Measurements from ENCODE around the gene SLC35G3. TPM values are rescaled to one million over a fixed set of nuclear protein-coding genes. Genes with fewer than 3 reads are reported as not detected.

SLC35G3 gene
- total and polyA plus RNA-seq, 2 of the 13 experiments (the other 11 are each of a cell fraction or from before 2014, with no cell fraction given): not detected

DNA sequence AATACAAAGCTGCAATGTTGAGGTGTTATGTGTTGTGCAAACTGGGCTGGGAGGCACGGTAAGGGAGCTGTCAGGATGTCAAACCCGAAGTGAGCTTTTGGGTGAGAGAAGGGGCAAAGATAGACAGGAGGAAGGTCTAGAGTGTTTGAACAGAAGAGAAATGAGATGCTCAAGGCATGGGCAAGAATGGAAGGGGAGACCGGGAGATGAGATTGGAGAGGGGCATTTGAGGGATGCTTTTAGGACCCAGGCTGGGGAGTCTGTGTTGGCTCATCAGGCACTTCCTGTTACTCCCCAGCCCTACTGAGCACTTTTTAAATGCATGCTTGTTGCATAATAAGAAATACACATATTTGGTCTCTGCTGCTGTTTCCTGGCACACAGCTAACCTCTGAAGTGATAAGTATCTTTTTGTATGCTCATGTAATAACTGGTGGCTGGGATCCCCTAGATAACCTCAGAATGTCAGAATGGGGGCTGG, 32.9 kb downstream of the SLC35G3 start (continued):
- TF ChIP-seq IRF9 (CRISPR knock-in tag; IDR thresholded peaks at IDR 0.05; ENCODE audit: borderline replicate concordance) (no peak), HDAC2 (CRISPR knock-in tag; IDR thresholded peaks at IDR 0.05) (no peak), HINFP (CRISPR knock-in tag; IDR thresholded peaks at IDR 0.05; ENCODE audit: low read depth) (no peak), FOXK2 (IDR thresholded peaks at IDR 0.05) (no peak), TBL1XR1 (IDR thresholded peaks at IDR 0.05; ENCODE audit: borderline replicate concordance, low read length, partially characterized antibody) (no peak)

DNA sequence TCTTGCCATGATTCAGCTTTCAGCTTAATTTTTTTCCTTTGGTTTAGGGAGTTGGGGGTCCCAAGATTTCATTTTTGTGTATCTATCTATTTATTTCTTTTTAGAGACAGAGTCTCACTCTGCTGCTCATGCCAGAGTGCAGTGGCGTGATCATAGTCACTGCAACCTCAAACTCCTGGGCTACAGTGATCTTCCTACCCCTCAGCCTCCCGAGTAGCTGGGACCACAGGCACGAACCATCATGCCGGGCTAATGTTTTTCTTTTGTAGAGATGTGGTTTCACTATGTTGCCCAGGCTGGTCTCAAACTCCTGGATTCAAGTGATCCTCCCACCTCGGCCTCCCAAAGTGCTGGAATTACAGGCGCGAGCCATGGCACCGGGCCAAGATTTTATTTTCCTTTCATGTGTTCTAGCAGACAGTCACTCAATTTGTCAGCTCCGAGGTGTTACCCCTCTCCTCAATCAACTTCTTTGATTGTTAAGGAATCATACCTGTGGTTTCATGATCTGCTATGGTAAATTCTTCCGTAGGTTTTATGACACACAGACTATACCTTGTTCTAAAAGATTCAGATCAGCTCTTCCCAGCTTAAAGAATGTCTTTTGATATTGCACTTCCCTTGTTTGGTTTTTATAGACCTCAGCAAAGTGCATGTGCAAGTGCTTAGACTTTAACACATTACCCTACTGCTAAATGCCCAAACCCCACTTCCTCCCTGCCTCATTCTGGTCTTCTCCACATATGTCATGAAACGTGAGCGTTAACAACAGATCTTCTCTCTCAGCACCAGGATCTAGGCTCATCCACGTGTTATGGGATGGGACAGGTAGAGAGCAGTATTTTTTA, 33.6 kb downstream of the SLC35G3 start:
- H3K9me3 ChIP-seq (ENCODE audit: low read length): no peaks in the 10 kb centered on the region
- CTCF ChIA-PET (ENCODE audit: low intra/inter-chr PET ratio, low total read pairs): no interaction called here
- no peaks in the 10 kb centered on the region for H3K36me3 ChIP-seq (replicated peaks in 1 of 2; ENCODE audit: control insufficient read depth in 1 of 2, insufficient read depth in 2 of 2, low read length in 2 of 2)
- ATAC-seq (no peak), FAIRE-seq (no peak), DNase-seq (ENCODE audit: low spot score) (no peak)
- no peaks in the 10 kb centered on the region for H4K20me1 ChIP-seq (ENCODE audit: insufficient read depth, low read length)
- peaks cover 0 to 14% of the 10 kb centered on the region in 2 experiments; a peak in 2 of 5 replicates for H3K27me3 ChIP-seq (ENCODE audit: control insufficient read depth in 1 of 2, insufficient read depth in 2 of 2, low read length in 2 of 2)
- H3K9ac ChIP-seq (ENCODE audit: insufficient read depth, low read depth, low read length): no peak overlapping the region
- H3K4me2 ChIP-seq (ENCODE audit: low read depth, low read length): no peak overlapping the region
- no peaks in the 10 kb centered on the region for H3K79me2 ChIP-seq (ENCODE audit: insufficient read depth, low read length)
- H2AFZ ChIP-seq (ENCODE audit: low read length): no peak overlapping the region
- POLR2A ChIA-PET: no interaction called here
- BruUV-seq (replicated peaks): no TSS peak
- in situ Hi-C loops (cut with HindIII; ENCODE audit: extremely low pct_ligation_motif_present, low pct_unique_long_range_greater_than_20kb) (no loop called here), intact Hi-C loops (cut with micrococcal nuclease; ENCODE audit: unreplicated experiment) (no loop called here)
- no peaks in the 10 kb centered on the region for H3K4me1 ChIP-seq (ENCODE audit: insufficient read depth, low read length)
- WGBS (ENCODE audit: low lambda C conversion rate): 6% methylated on average over 13 of the region's 13 CpGs
- H3K27ac ChIP-seq (ENCODE audit: extremely low read length, insufficient read depth, low read length): no peak overlapping the region
- H3K4me3 ChIP-seq (replicated peaks in 1 of 3; ENCODE audit: insufficient read depth in 1 of 3, low read depth in 2 of 3, low read length in 3 of 3): no peak overlapping the region
- no peak for TF ChIP-seq ZFP36L2 (CRISPR knock-in tag; IDR thresholded peaks at IDR 0.05)
- TF ChIP-seq ZNF33A (CRISPR knock-in tag; IDR thresholded peaks at IDR 0.05; ENCODE audit: borderline replicate concordance): no peak
- no peak for TF ChIP-seq KLF15 (CRISPR knock-in tag; IDR thresholded peaks at IDR 0.05; ENCODE audit: borderline replicate concordance)
- TF ChIP-seq ZKSCAN1 (IDR thresholded peaks at IDR 0.05; ENCODE audit: low read length): no peak
- no peak for TF ChIP-seq ARID3A (IDR thresholded peaks at IDR 0.05; ENCODE audit: low read depth, low read length)
- no peak for TF ChIP-seq TCF7 (IDR thresholded peaks at IDR 0.05; ENCODE audit: low read depth)
- no peak for TF ChIP-seq ZNF883 (CRISPR knock-in tag; IDR thresholded peaks at IDR 0.05; ENCODE audit: not compliant biosample characterization)
- no peak for TF ChIP-seq ZNF674 (CRISPR knock-in tag; IDR thresholded peaks at IDR 0.05; ENCODE audit: low read depth)
- no peak for TF ChIP-seq MEF2D (CRISPR knock-in tag; IDR thresholded peaks at IDR 0.05)
- no peak for TF ChIP-seq TSC22D2 (CRISPR knock-in tag; IDR thresholded peaks at IDR 0.05; ENCODE audit: borderline replicate concordance)
- no peak for TF ChIP-seq ZNF510 (CRISPR knock-in tag; IDR thresholded peaks at IDR 0.05; ENCODE audit: low read depth)
- no peak for TF ChIP-seq MYC (CRISPR knock-in tag; IDR thresholded peaks at IDR 0.05; ENCODE audit: borderline replicate concordance)
- no peak for TF ChIP-seq HOXA9 (CRISPR knock-in tag; IDR thresholded peaks at IDR 0.05; ENCODE audit: borderline replicate concordance)
- no peak for TF ChIP-seq ZNF83 (CRISPR knock-in tag; IDR thresholded peaks at IDR 0.05; ENCODE audit: borderline replicate concordance)
- TF ChIP-seq ZNF251 (CRISPR knock-in tag; IDR thresholded peaks at IDR 0.05): no peak
